Astrocyte of the cerebellum (primary cell): ENCODE results near the gene RFTN1.

ENCODE experiments used
- DNase-seq: peaks from one replicate; pipeline ENCODE4 v3.0.0-alpha.2; 2011; ENCODE audit warnings: low read depth
- H3K4me3 ChIP-seq: 2 replicates; pipeline ENCODE4 v1.5.1; 2011; ENCODE audit warnings: mild to moderate bottlenecking, low read depth, low read length, moderate library complexity
- CTCF ChIP-seq: IDR thresholded peaks from 2 replicates; pipeline ENCODE4 v1.5.1; 2012; ENCODE audit warnings: low read length, low read depth, moderate library complexity, mild to moderate bottlenecking; ENCODE audit errors: missing control alignments
- in situ Hi-C: cut with HindIII; loops from 2 replicates; pipeline ENCODE4 v1.10.0; 2017; ENCODE audit warnings: low sequenced_read_pairs

Gene RFTN1

GRCh38 chr3:16279010-16279801 lies 234.3 kb downstream of the RFTN1 start:
- in situ Hi-C loops: no loop called here
- TF ChIP-seq CTCF: no peak
- H3K4me3 ChIP-seq: no peak overlapping the region
- no peak for DNase-seq

GRCh38 chr3:16277471-16277870 lies 236.0 kb downstream of the RFTN1 start:
- no peak for TF ChIP-seq CTCF
- no peak for DNase-seq
- in situ Hi-C loops: no loop called here
- no peak overlapping the region for H3K4me3 ChIP-seq

- in situ Hi-C loops: no loop called here
- no peak for TF ChIP-seq CTCF
- H3K4me3 ChIP-seq: no peak overlapping the region
- no peak for DNase-seq
Measured at GRCh38 chr3:16273867-16274266, 239.6 kb downstream of the RFTN1 start.

GRCh38 chr3:16272588-16272987 lies 240.9 kb downstream of the RFTN1 start:
- in situ Hi-C loops: no loop called here

GRCh38 chr3:16270855-16271254 lies 242.6 kb downstream of the RFTN1 start:
- no peak for TF ChIP-seq CTCF
- no peak for DNase-seq
- in situ Hi-C loops: no loop called here
- H3K4me3 ChIP-seq: no peak overlapping the region

More at GRCh38 chr3:16272588-16272987, 240.9 kb downstream of the RFTN1 start:
- TF ChIP-seq CTCF: no peak
- no peak for DNase-seq
- no peak overlapping the region for H3K4me3 ChIP-seq

GRCh38 chr3:16266714-16267113 lies 246.8 kb downstream of the RFTN1 start:
- DNase-seq: no peak
- in situ Hi-C loops: no loop called here
- no peak for TF ChIP-seq CTCF
- no peak overlapping the region for H3K4me3 ChIP-seq
